GM19328 (cell line): Measurements from ENCODE around the gene SNHG17.
"Not testable (repeated sequence)": the region's sequence is repeated elsewhere in the genome, so short reads cannot be mapped to it uniquely, and the experiment has no call there.

ENCODE experiments used
- ATAC-seq: cut with Tn5 transposase; IDR thresholded peaks from one replicate; pipeline ENCODE4 v1.9.1; 2021; ENCODE audit warnings: mild to moderate bottlenecking, moderate library complexity; ENCODE audit not compliant: unreplicated experiment

SNHG17 gene

DNA sequence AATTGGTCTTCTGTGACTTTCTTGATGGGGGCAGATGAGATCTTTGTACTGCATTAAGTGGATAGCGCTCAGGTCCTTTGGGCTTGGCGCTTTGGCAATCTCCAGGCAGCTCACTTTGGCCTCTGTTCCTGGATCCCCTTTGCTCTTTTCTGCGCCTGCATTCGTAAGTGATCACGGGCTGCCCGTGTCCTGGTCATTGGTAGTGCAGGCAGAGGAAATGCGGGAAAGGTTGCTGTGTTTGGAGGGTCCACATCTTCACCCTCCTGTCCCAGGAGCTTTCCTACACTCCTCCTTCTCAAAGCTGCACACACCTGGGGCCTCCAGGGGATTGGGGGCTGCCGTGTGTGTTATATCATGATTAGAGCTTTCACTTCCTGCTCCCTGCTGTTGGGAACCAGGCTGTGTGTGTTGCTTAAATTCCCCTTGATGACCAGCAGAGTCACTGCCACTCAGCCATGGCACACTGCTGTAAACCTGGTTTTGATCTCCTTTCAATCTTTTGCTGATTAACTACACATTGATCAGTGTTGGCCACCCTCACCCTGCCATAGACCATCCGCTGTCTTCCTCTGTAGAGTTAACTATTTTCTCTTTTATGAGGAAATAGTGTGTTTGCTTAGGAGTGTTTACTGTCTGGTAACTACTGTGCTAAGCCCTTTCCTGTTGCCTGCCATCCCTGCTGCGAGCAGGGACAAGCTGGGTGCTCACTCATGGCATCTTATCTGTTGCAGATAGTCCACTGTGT, 13.0 kb upstream of the SNHG17 start:
- ATAC-seq = no peak

DNA sequence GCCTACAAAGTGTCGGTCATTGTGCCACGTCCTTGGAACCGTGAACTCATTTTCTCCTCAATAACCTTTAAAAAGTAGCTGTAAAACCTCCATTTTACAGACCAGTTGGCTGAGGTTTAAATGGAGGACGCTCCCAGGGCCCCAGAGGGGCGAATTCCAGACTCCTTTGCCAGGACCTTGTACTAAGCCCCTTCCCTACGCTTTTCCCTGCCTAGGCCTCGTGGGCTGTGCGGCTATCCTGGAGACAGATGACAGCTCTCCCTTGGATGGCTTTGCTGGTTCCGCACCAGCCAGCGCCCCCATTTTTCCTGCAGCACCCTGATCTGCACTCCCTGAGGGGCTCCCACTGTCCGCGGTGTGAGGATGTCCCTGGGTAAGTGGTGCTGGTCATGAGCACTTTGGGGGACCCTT, 12.1 kb upstream of the SNHG17 start:
- no peak for ATAC-seq

DNA sequence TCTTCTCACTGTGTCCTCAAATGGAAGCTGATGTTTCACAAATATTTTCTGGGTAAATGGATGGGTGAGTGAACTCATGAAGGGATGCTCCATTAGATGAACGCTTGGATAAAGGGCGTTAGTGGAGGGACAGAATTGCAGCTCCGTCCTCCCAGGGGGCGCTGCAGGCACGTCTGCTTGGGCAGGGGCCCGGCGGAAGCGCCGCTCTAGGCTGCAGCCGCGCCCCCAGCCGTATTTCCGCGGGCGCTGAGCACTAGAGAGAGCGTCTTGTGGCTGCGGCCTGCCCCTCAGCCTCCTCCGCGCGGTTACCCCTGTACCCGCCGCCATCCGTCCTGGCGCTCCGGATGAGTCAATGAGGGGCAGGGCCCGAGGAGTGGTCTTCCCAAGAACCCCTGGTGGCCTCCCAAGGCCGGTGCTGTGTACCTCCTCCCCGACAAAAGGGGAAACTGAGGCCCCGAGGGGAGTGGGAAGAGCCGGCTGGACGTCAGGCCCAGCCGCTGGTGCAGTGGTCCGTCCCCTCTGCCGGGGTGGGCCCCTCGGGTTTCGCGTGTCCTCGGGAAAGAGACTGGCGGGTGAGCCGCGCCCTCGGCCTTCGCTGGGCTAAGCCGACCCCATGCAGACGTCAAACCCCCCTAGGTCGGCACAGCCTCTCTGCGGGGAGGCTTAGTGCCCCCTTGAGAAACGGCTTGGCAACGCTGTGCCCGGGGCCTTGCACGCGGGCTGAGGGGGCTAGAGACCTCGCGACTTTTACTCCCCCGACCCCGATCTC, 11.5 kb upstream of the SNHG17 start:
- ATAC-seq = peak; percentile 79

DNA sequence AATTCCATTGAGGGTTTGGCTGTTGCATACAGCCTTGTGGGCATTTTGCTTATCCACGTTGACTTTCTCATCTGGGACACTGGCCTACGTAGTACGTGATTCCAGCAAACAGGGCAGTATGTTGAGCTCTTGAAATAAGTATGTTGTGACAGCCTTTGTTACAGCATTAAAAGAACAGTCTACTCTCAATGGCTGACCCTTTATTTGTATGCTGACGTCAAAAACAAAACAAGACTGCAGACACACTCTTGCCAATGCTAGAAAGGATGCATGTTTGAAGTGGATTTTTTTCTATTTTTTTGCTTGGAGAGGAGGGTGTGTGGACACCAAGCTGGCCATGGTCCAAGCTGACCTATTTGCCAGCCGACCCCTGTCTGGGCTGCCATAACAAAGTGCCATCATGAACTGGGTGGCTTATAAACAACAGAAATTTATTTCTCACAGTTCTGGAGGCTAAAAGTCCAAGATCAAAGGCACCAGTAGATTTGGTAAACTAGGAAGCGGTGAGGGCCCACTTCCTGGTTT, 10.8 kb upstream of the SNHG17 start:
- no peak for ATAC-seq

DNA sequence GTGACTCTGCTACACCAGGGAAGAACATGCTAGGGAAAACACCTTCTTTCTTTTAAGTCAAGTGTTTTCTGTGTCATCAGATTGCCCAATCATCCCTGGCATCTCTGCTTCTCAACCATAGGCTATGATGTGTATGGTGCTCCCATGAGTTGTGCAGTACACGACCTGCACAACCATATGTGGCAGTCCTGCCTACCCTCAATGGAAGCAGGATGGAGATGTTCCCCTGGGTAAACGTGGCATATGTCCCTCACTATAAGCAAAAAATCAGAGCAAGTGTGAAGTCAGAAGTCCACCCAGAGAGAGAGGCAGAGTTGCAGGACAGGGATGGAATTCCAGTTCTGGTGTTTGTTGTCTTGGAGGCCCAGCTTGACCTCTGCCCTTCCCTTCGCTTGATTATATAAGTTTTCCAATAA, 10.3 kb upstream of the SNHG17 start:
- no peak for ATAC-seq

DNA sequence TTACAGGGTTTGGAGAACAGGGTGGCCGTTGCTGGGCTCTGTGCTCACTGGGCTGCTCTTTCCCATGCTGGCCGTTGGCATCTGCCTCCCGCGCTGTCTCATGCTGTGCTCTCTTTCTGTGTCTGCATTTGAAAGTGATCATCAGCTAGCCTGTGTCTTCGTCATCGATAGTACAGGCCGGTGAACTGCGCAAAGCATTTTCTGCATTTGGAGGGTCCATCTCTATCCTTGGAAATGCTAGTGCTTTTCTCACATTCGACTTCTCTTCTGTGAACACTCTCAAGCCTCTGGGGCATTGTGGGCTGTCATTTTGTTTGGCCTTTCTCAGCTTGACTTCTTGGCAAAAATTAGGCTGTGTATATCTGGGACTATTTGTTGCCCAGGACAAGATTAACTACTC, 6.8 kb upstream of the SNHG17 start:
- ATAC-seq = no peak

DNA sequence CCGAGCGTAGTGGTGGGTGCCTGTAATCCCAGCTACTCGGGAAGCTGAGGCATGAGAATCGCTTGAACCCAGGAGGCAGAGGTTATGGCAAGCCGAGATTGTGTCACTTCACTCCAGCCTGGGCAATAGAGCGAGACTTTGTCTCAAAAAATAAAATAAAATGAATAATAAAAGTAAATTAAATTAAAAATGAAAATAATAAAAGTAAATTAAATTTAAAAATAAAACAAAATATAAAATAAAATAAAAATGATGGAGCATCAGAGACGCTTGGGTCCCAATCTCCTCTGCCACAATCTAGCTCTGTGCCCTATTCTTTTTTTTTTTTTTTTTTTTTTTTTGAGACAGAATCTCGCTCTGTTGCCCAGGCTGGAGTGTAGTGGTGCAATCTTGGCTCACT, 6.0 kb upstream of the SNHG17 start:
- ATAC-seq = not testable (repeated sequence)

DNA sequence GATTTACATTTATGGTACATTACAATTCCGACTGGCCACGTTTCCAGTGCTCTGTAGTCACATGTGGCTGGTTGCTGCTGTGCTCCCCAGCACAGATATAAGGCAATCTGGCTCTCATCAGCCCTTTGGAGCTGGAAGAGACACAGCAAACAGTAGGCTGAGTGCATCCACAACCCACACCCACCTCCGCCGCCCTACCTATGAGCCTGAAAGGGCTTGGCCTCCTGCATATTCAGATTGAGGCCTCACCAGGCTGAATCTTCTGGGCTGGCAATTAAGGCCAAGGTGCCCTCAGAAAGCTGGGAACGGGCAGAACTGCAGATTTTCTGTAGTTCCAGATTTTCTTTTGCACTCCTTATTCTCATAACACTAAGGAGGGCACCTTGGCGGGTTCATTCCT, 2.7 kb upstream of the SNHG17 start:
- ATAC-seq = no peak

DNA sequence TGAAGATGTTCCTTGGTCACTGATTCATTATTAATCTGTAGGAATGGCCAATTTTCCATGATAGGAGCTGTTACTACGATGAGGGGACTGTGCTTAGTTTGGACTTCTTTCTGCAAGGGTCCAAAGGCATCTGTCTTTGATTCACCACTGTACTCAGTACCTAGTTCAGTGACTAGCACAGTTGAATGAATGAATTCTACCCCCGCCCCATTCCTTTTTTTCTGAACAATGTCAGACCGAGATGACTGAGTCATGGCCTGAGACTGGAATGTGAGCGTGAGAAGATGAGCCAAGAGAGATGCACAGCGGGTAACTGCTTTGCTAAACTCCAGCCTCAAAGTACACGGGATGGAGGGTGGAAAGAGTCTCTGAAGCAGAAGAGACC, 419 bp upstream of the SNHG17 start:
- ATAC-seq = no peak

DNA sequence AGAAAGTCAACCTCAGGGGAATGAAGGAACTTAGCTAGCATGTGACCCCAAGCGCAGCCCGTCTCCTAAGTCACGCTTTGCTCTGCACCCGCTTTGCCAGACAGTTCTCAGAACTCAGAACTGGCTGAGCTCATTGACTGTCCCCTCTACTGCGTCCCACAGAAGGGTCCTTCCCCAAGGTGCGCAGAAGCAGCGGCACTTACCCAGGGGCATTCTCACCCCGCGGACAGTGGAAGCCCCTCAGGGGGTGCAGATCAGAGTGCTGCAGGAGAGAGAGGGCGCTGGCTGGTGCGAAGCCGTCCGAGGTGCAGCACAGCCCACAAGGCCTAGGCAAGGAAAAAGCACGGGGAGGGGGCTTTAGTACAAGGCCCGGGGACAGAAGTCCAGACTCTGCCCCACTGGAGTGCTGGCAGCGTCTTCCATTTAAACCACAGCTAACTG, 807 bp downstream of the SNHG17 start:
- ATAC-seq = no peak

DNA sequence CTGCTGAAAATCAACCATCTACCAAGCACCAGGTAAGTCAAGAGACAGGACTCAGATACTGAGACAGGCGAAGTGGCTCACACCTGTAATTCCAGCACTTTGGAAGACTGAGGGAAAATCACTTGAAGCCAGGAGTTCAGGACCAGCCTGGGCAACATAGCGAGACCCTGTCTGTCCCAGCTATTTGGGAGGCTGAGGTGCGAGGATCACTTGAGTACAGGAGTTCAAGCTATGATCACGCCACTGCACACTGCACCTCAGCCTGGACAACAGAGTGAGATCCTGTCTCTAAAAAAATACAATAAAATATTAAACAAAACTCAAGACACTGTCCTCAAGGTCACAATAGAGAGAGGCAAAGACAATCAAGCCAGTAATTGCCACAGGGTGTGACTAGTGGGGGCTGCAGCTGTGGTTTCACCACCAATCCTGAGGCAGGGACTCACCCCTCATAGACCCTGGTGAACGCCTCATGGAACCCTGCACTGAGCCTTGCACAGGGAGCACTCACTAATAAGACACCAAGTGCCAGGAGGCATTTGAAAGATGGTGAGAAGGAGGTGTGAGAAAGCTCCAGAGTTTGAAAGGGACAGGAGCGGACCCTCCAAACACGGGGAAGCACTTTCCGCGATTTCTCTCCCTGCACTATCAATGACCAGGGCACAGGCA, 1.7 kb downstream of the SNHG17 start:
- no peak for ATAC-seq

DNA sequence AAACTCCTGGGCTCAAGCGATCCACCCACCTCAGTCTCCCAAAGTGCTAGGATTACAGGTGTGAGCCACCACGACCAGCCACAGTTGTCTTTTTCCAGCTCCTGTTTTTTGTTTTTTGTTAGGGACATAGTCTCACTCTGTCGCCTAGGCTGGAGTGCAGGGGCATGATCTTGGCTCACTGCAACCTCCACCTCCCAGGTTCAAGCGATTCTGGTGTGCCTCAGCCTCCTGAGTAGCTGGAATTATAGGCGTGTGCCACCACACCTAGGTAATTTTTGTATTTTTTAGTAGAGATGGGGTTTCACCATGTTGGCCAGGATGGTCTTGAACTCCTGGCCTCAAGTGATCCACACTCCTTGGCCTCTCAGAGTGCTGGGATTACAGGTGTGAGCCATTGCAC, 2.3 kb downstream of the SNHG17 start:
- ATAC-seq = not testable (repeated sequence)

DNA sequence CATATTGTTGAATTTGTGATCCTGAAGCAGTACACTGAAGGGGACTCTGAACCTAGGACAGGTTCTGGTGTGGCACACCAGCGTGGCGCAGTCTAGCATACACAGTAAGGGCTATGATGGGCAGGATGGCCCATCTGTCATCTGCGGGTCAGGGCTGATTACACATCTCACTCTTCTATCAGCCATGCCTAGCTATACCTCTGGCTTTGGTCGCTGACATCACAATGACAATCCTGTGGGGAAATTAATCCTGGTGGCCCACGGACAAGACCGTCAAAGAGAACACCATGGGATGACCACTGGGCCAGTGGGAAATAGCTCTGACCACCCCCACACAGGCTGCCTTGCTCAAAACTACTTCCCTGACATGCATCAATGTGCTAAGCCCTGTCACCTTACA, 2.8 kb downstream of the SNHG17 start:
- no peak for ATAC-seq

DNA sequence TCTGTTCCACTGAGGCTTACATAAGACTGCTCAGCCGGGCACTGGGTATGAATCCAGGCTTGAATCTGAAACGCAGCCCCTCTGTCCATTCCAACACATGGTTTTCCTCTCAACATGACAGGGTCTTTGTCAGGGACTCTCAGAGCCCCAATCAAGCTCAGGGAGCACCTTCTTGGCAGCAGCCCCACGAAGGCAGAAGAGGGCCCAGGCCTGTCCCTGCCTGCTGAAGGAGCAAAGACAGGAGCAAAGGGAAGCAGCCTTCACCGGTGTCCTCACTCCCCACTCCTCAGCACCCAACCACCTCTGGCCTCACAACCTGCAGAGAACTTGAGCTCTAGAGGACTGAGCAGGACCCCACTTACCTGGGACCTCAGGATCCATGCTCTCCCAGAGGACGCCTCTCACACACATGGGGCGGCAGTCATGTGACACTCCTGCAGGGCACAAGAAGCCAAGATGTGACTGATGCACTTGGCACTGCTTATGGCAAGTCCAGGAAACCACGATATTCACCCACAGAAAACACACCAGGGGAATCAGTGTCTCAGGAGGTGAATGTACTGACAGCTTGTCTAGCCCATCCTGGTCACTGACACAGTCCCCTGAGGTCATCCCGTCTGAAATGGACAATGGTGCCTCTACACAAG, 4.3 kb downstream of the SNHG17 start:
- no peak for ATAC-seq

DNA sequence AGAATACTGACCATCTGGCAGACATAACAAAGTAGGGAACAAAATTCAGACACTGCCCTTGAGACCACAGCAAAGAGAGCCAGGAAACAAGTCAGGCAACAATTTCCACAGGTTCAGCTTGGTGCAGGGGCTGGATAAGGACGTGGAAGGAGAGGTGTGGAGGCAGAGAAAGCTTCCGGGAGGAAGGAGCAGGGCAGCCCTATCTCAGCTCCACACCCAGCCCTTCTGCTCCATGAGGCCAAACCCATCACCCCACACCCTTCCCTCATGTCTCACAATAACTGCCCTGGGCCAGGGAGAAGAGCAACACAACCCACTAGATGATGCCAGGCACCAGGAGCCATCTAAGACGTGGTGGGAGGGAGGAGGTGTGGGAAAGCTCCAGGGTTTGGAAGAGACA, 5.8 kb downstream of the SNHG17 start:
- ATAC-seq = no peak

DNA sequence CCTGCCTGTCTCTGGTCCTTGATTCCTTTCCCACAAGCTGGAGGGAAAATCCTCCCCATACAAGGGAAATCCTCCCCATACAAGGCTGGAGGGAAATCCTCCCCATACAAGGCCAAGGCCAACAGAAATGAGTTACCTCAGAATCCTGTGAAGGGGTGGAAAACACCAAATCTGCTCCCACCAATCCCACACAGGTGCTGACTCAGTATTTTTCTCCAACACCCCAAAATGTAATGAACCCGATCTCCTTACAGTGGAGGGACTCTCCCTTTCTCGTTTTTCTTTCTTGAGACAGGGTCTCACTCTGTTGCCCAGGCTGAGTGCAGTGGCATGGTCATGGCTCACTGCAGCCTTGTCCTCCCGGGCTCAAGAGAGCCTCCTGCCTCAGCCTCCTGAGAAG, 6.3 kb downstream of the SNHG17 start:
- ATAC-seq = no peak

DNA sequence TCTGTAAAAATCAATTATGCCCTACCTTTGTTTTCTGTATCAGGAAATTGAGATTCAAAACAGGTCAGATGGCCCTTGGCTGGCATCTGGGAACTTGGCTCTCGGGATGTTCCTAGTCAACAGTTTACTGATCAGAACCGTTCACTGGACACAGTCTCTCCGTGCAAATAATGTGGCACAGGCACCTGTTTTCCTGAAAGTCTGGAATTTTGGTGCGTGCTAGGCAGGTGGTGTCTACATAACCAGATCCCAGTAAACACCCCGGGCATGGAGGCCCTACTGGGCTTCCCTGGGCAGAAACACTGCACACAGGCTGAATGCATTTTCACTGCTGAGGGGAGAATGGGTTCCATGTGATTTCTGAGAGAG, 7.5 kb downstream of the SNHG17 start:
- no peak for ATAC-seq

DNA sequence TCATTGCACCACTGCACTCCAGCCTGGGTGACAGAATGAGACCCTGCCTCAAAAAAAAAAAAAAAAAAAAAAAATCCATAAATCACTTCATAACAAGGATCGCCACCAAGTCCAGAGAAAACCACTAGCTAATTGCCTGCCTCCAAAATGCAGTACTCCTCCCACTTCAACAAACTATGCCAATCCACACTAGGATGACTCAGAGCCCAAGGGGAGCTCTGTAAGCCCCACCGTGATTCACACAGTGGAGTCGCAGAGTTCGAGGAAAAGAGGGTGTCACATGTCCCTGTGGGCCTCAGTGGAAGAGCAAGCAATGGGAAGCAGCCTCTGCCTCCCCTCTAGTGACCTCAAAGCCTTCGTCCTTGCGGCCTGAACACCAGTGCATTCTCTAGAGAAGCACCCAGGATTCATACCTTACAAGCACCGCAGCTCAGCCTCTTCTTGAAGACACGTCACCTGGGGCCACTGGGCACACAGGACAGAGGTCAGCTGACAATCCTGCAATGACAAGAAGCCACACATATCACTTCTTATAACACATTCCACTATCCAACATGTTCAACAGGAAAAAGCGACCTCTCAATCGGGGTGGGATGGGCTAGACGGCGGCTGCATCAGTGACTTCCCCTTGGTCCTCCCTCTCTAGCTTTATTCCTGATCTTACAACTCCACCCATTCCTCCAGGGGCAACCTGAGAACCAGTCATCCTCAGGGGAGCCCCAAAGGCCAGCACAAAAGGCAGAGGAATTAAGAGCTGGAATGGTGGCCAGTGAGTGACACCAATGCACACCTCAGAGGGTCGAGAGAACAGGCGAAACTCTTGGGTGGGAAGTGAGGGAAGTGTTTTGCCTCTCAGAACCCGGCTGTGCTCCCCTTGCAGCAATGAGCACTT, 8.9 kb downstream of the SNHG17 start:
- no peak for ATAC-seq

DNA sequence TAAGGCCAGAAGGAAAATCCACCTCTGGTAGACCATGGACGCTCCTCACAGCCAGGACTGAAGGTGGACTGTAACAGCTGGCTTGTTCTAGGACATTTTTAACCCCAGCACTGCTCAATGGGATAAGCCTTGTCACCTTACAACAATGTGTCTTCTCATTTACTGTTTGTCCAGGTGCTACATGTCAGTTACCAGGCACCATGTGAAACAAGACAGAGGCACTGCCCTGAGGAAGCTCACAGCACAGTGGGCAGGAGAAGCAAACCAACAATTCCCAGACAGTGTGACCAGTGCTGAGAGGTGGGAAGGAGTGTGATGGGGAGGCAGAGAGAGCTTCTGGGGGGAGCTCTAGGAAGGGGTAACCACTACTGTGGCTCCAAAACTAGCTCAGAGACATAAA, 10.7 kb downstream of the SNHG17 start:
- ATAC-seq = no peak

DNA sequence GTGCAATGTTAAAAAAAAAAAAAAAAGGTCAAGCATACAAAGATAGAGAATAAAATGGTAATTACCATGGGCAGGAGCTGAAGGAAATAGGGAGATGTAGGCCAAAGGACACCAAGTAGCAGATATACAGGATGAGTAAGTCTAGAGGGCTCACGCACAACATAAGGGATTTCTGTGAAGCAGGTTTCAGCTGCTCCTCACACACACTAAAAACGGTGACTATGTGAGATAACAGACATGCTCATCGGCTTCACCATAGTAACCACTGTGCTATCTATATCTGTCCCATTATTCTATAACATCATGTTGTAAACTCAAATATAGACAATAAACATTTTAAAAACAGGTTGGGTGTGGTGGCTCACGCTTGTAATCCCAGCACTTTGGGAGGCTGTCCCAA, 11.6 kb downstream of the SNHG17 start:
- ATAC-seq = no peak
